ENCODE results near the gene ABCB4.

Gene ABCB4

DNA sequence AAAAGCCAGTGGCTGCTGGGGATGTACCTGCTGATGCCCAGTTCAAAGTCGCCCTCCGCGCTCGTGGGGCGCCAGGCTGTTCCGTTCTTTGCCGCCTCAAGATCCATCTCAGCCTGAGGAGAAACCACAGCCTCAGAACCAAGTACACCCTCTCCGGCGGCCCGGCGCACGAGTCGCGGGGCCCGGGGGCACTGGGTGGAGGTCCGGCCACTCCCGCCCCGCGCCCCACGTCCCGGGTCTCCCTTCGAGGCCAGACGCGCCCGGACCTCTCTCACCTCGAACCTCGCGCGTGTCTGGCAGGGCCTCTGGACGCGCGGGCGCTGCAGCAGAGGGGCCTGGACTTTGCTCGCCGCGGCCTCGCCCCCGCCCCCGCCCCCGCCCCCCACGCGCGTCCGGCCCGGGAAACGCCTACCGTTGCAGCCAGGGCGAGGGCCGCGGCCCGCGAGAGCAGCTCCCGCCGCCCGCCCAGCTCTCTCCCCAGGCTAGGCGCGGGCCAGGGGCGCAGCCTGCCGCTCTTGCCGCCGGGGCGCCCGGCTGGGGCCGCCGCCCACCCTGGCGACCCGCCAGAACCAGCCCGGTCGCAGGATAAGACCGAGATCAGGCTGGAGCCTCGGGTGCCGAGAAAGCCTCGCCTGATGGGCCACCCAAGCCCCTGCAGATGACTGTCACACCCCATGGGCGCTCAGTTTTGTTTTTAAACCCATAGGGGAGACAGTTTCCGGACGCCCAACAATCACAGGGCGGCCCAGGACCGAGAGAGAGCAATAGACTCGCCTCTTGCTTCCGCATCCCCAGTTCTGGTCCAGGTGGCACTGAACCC lies at the start of gene ABCB4:
ABCB4 (minus strand) TSS at position 322 of the 820 bp plus-strand sequence; CDS start at position 107, 215 bp downstream.
- no peak for DNase-seq

DNA sequence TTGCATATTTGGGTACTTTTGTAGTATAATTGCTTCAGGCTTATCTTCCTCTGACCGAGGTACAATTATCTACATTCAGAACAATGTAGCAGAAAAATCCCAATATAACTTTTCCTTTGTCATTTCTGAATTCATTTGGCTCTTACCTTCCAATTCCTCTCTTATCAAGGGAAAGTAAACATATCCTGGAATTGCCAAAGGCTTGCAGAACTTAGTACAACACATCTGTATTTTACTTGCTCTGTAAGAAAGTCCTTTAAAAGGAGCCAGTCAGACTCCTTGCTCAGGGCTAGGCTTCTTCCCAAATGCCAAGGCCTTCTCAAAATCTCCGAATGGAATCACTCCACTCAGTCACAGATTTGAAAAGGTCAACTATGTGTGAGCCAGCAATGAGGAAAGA lies 43.3 kb upstream of the ABCB4 start:
- DNase-seq = no peak

DNA sequence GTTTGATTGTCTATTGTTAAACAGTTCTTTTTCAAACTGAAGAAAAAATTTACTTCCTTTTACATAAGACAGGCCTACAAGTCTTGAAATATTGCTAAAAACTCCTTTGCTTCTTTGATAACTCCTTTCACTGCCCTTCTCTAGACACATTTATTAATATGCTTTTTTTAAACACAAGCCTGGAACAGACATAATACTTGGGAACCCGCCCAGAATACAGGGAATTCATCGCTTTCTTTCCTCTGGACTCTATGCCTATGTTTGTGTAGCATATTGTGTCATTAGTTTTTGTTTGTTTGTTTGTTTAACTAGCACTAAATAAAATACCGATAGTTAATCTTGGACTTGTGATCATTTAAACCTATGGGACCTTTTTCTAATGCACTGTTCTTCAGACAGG lies 42.4 kb upstream of the ABCB4 start:
- DNase-seq = no peak

DNA sequence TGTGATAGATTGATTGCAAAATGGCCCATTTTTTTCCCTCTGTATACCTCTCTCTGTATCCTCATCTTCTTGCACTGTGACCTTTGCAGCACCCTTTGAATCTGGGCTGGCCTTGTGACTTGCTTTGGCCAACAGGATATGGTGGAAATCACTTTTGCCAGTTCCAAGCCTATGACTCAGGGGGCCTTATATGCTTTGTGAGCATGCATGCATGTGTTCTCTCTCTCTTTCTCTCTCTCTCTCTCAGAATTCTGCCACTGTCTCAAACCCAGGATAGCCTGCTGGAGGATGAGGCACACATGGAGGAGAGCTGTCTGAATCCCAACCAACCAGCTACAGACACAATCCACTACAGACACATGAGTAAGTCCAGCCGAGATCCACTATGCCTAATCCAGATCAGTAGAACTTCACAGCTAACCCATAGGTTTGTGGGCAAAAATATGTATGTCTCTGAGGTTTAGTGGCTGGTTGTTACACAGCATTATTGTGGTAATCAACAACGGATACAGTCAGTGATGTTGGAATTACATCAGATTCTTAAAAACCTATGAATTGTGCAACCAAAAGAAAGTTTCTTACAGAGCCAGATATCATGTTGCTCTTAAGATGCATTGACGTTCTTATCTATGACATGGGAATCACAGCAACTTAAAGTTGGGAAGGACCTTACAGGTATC lies 41.8 kb upstream of the ABCB4 start:
- no peak for DNase-seq

DNA sequence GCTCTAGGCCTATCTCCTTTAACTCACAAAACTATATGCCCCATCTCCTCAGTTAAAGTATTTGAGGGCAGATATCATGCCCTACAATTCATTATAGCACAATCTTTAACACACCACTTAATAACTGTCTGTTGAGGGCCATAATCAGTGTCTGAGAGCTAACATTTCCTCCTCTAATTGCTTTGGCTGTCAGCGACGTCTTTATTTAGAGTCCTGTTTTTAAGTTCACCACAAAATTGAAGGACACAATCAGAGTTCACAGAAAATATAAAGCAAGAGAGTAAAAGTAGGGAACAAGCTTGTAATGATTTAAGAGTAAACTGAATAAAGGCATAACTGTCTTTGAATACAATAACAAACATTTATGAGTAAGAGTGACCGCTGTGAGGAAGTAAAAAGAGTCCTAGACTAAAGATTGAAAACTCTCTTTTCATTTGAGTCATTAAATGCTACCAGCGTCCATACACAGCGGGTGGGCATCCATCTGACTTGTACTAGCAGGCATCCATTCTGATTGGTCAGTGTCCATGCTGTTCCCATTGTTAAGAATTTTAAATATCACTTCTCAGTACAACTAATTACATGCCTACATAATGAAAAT lies 38.4 kb upstream of the ABCB4 start:
- DNase-seq = no peak

DNA sequence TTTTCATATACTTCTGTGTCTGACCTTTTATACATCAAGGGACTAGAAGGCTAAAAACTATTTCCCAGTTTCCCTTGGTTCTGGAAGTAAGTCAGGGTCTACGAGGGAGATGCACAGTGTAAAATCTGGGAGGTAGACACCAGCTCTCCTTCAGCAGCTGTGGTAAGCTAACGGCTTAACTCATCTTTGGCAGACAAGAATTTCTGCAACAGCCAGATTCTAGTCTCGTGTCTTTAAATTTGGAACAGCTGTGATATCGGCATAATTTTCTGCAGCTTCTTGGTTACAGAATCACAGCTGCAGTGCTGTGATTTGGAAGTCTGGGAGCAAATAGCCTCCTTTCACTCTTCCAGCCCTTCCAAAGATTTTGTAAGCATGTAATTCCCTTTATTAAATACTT lies 37.4 kb upstream of the ABCB4 start:
- no peak for DNase-seq

DNA sequence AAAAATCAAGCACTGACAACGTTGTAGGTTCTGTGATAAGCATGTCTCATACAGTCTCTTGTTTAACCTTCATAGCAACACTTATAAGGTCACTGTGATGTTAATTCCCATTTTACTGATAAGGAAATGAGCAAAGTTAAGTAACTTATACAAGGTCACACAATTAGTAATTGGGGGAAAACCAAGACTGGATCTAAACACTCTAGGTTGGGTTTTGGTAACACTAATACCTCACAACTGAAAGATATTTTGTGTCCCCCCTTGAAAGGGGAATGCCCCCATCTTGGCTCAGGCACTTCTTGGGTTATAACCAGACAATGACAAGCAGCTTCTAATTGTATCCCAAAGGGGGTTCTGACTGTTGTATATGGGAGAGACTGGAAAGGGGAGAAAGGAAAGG lies 36.0 kb upstream of the ABCB4 start:
- DNase-seq = no peak

DNA sequence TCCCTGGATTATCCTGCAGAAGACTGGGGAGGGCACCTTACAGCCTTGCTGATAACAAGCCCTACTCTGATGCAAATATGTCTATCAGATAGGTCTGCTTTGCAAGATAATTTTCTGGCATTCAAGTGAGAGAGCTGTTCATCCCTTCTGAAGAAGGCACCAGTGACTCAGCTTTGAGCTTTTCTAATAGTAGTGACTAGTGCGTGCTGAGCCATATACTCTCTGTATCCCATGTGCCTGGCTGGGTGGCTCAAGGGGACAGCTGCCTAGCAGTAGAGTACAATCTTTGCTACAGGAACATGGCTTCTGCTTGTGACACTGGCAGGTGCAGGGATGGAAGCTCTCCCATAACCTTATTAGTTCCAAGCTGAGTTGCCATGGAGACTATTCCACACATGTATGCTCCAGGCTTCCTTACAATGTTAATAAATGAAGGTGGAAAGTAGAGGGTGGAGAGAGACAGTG lies 35.0 kb upstream of the ABCB4 start:
- DNase-seq = no peak

DNA sequence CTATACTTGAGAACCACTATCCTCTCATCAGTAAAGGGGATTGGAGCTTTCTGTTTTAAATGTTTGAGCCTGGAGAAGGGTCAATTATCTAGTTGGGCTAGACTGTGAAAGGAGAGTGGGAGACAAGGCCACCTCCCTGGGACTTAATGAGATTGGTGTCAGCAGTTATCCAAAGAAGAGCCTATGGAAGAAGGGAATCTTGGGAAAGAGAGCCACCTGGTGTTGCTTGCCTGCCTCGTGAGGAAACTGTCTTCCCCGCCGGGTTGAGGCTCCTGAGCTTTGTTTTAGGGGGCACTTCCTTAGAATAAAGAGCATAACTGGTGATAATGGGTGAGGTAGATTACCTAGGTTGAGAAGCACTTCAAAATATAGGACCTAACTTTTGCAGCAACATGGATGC lies 32.0 kb upstream of the ABCB4 start:
- no peak for DNase-seq

DNA sequence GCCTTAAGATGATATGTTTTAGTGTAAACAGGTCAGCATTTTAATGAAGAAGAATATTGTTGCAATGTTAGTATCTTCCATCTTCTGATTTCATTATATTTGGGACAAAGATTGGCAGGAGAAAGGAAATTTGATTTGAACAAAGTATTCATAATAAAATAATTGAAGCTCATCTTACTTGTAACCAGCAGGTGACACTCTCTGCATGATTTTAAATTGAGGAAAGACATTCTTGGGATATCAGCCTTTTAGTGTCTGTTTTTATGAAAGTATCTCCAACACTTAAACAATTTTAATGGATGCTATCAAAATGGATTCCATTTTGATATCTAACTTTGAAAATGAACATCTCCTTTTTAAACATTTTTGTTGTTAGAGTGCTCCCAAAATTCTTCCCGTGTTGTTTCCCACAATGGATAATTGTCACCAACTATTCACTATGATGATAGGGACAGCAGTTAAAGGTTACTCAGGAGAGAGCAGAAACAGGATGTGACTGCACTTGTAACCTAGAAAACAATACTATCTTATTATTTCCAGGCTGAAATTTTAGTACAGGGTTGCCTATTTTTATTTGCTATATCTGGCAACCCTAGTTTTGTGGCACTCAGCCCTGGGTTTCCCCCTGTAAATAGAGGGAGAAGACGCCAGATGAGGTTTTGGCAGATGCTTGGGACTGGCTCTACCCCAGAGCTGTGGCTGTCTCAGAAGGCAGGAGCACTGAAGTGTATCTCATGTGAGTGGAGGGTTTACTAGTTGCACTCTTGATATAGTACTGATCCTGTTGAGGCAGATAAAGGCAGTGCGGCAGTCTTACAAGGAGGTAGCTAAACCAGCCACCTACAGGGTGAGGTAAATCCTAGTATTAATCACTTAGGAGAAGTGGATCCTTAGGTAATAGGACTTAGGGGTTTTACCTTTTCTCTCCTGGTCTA lies 31.0 kb upstream of the ABCB4 start:
- no peak for DNase-seq

DNA sequence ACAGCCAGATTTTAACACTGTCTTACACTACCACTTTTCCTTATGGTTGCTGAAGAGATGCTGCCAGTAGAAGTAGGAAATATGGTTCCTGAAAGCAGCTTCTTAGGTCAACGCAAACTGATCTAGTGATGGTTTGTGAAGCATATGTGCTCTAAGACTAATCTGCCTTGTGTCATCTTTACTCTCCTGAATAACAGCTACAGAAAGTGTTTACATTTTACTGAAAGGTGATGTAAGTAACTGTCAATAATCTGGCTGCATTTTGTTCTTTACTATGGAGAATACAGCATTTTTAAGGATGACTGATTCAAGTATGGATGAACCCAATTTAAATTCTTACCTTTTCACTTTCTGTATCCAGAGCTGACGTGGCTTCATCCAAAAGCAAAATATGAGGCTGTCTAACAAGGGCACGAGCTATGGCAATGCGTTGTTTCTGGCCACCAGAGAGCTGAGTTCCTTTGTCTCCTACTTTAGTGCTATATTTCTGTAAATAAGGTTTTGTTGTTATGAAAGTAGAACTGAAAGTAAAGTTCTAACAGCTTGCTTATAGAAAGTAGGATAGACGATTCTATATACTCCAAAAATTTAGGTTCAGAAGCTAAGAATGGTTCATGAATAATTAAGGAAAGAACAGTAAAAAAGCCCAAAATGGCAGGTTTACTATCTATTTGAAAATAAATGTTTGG lies 30.2 kb upstream of the ABCB4 start:
- no peak for DNase-seq

DNA sequence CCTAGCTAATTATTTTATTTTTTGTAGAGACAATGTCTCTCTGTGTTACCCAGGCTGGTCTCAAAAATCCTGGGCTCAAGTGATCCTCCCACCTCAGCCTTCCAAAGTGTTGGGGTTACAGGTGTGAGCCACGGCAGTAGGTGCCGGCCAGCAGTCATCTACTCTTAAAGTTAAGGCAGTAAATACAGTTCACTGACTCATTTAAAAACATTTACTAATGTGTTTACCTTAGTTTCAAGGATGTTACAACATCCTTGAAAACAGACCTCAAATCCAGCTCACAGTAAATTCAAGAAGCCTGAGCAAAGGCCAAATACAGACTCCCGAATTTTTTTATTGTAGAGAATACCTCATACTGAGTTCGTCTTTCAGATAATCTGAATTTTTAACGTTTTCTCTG lies 29.6 kb upstream of the ABCB4 start:
- no peak for DNase-seq

DNA sequence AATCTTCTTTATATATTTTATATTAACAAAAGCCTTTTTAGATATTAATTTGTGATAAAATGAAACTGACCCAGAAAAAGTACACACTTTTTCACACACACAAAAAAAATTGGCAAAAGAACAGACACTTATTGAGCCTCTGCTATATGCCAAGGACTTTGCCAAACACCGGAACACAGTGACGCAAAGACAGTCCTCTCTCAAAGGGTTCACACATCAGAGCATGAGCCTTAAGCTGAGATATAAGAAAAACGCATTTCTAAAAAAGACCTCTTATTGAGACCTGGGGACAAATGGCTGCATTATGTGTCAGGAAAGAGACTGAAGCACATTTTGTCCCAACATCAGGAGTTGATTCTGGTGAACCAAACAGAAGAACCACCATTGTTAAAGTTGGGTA lies 24.0 kb upstream of the ABCB4 start:
- no peak for DNase-seq

DNA sequence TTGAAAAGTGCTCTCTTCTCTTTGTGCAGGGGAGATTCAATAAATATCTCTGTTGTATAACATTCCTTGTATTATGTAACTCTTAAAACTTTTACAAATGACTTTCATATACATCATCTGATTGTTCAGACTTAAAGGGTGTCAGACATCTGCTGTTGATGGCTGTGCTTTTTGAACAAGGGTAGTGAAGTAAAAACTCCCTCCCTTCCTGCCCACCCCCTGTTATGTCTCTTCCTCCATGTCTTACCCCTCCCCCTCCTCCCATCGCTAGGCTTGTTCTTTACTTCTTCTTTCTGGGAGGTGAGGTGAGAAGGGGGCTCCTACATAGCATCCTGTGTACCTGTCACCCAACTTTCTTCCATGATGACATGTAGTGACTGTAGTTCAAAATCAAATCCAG lies 23.4 kb upstream of the ABCB4 start:
- DNase-seq = no peak

DNA sequence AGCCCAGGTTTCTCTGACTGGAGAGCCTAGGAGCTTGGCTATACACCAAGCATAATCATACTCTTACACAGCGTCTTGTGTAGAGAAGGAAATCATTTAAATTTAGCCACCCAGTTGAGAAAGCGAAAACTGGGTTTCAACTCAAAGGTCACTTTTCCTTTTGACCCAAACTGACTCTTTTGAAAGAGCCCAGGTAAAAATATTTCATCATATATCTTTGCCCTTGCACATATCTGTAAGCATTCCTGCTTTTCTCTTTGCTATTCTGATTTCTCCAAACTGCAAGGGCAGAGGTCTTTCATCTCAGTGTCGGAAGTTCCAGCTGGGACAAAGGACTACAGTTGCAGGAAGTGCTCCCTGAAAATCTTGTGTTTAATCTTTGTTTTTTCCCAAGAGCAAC lies 22.0 kb upstream of the ABCB4 start:
- no peak for DNase-seq

DNA sequence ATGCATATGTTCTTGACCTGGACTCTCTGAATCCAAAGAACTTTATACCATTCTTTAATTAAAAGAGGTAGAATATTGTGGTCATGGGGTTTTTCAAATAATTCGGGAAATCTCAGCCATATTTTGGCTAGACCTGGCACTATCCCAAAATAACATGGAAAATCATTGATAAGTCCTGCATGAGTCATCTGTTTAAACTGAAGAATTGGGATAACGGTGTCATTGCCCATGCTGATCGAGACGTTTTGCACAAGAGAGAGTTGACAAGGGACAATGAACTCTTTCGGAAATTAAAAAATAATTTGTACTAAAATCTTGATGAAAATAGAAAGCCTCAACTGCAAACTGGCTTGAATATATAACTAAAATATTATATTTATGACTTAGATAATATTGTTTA lies 19.9 kb upstream of the ABCB4 start:
- no peak for DNase-seq

DNA sequence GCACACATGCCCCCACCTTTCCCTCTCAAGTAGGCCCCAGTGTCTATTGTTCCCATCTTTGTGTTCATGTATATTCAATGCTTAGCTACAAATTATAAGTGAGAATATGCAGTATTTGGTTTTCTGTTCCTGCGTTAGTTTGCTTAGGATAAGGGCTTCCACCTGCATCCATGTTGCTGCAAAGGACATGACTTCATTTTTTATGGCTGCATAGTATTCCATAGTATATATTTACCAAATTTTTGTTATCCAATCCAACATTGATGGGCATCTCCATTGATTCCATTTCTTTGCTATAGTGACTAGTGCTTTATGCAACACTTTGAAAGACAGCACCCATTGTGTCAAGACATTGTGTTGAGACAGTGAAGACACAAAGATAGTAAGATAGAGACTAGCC lies 19.0 kb upstream of the ABCB4 start:
- DNase-seq = no peak

DNA sequence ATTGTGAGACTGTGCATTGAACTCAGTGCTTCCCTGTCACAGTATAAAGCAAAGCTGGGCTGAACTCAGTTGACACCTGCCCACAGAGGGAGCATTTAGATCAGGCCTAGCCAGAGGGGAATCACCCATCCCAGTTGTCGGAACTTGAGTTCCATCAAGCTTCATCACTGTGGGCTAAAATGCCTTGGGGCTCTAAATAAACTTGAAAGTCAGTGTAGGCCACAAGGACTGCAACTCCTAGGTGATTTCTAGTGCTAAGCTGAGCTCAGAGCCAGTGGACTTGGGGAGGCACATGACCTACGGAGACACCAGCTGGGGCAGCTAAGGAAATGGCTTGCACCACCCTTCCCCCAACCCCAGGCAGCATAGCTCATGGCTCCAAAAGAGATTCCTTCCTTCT lies 7.7 kb upstream of the ABCB4 start:
- DNase-seq = no peak

DNA sequence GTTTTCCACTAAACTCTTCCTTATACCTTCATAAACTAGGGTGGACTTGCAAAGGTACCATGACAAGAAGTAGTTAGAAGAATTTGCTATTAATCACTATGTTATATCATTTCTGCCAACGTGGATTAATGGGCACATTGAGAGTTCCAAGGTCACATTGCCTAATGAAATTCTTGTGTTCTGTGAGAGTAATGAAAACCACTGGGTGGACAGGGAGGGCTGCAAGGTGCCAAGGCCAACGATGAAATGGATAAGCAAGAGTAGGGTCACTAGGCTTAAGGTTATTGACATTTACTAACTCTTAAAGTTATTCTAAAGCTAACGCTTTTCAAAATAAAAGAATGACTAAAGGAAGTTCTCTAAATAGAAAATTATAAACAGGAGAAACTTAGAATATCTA lies 6.6 kb upstream of the ABCB4 start:
- no peak for DNase-seq

DNA sequence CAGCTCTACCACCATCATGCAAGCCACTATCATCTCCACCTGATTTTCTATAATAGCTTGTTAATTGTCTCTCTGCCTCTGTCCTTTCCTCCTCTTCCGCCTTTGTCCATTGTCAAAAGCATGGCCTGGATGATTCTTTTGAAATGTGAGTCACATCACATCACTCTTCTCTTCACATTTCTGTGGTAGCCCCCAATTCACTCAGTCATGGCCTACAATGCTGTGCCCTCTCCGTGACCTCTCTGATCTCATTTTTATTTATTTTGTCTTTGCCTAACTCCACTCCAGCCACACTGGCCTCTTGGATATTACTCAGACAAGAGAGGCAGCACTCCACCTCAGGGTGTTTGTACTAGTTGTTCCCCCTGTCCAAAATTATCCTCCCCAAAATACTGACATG lies 4.9 kb upstream of the ABCB4 start:
- no peak for DNase-seq

DNA sequence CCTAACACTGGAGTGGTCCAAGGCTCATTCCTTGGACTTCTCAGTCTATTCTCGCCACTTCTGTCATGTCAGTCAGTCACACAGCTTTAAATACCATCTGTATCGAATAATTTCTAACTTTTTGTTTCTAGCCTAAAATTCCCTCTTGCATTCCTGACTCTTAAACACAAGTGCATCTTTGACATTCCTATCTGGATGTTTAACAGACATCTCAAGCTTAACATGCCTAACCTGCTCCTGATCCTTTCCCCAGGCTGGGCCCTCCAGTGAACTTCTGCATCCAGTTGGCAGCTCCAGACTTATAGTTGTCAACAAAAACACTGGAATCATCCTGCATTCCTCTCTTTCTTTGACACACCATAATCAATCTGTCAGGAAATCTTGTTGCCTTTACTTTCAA lies 4.5 kb upstream of the ABCB4 start:
- no peak for DNase-seq

DNA sequence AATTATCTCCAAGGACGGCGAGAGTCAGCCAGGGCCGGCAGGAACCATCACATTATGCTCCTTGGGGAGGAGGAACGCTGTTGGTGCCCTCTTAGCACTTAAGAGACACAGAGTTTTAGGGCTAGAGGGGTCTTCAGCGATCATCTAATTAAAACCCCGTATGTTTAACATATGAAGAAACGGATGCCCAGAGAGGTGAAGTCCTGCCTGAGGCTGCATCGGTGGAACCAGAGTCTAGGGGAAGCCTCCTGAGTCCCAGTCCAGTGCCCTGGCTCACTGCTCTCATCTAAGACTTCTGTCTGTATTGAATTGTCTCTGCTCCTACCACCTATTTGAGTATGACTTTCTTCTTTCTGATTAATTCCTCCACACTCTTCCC lies 688 bp upstream of the ABCB4 start:
- DNase-seq = no peak

Measured in SHP77 treated with DMSO at 0.1 percent for 48 hours (cell line).